Pancreas (tissue), 10 donors: Measurements from ENCODE around the gene GSG1L2. TPM values are rescaled to one million over a fixed set of nuclear protein-coding genes. Genes with fewer than 3 reads are reported as not detected.

Experiments
- ATAC-seq, 4 donors: fragments of 200-7000 bp; cut with Tn5 transposase; one replicate each; pipeline versions ENCODE4 v1.8.0 to v1.9.1; 2020; ENCODE audit warnings: mild to moderate bottlenecking in 4 of 4, moderate library complexity in 4 of 4
- DNase-seq, 6 donors: peaks; one replicate each; pipeline ENCODE4 v3.0.0-alpha.2; 2020
- FAIRE-seq: peaks from 2 replicates; lab custom pipeline; 2012; peaks lifted over from hg19 to GRCh38; lab: Jason Lieb, UNC
- H3K27ac ChIP-seq, 4 donors: fragments of 200-600 bp; sonication (generic); 1 replicate in 3 of 4; 2 replicates in 1 of 4; pipeline versions ENCODE4 v1.5.0 to v1.8.0; 2020
- H3K27me3 ChIP-seq, 4 donors: fragments of 200-600 bp; one replicate each; pipeline ENCODE4 v1.8.0; 2021
- H3K36me3 ChIP-seq, 3 donors: fragments of 200-600 bp; sonication (generic) in 1 of 3; one replicate each; pipeline versions ENCODE4 v1.5.0 to v1.8.0; 2020 to 2021
- H3K4me1 ChIP-seq, 3 donors: fragments of 200-600 bp; one replicate each; pipeline ENCODE4 v1.8.0; 2021
- H3K4me3 ChIP-seq, 4 donors: fragments of 200-600 bp; sonication (generic) in 2 of 4; one replicate each; pipeline versions ENCODE4 v1.5.0 to v1.8.0; 2020 to 2021
- H3K9me3 ChIP-seq, 4 donors: fragments of 200-600 bp; one replicate each; pipeline ENCODE4 v1.8.0; 2021
- CTCF ChIP-seq, 4 donors: fragments of 200-600 bp; sonication (generic) in 3 of 4; IDR thresholded peaks; one replicate each; pipeline versions ENCODE4 v1.5.0 to v1.8.0; 2021; ENCODE audit warnings: antibody characterized with exemption in 4 of 4
- WGBS, 2 donors: extraction: QIAGEN DNeasy Blood & Tissue Kit; methylation state at CpG; one replicate each; pipeline ENCODE4 v1.1.7; 2013; 5-methylcytosine and 5-hydroxymethylcytosine counted together
- intact Hi-C, 3 donors: fragments of 100-400 bp; cut with DNase I; formaldehyde crosslinking; loops; one replicate each; pipeline versions ENCODE4 v1.11.1 to v1.14.2; 2022
- polyA plus RNA-seq, 2 donors: library from polyadenylated mRNA; stranded (reverse); fragments of 200-250 nt; gene quantifications; one replicate each; pipeline ENCODE4 v1.2.3, GENCODE V29; 2013
- total RNA-seq, 6 donors: library from RNA; stranded (reverse); fragmentation: NEBNext Ultra II Directional in 4 of 6; extraction: Animal tissue kit (Norgen Biotek cat#: 25700) in 4 of 6; gene quantifications; one replicate each; pipeline versions ENCODE4 v1.2.1 to v1.2.4, GENCODE V29; 2021 to 2023
- donor health status: healthy with polysubstance abuse.
- donor health status: DM: no; HTN: no; CAD: no; lungs with moderate emphysema.
- donor health status: DM: no; HTN: no; CAD: no.
- donor health status: control.
- donor health status: control.
- donor health status: Bipolar disorder and iron deficiency.
- donor health status: DM: yes; HTN: yes; CAD: no.
- donor health status: DM: no; HTN: no; CAD: no.
- donor health status: DM: no; HTN: no; CAD: no.
- donor health status: DM: yes; HTN: yes; CAD: no.

The GSG1L2 gene
- total and polyA plus RNA-seq, 8 donors: not detected

GRCh38 chr17:9860851-9861250 lies 39.0 kb upstream of the GSG1L2 start:
- no peak overlapping the region for H3K27ac ChIP-seq
- intact Hi-C loops: no loop called here

GRCh38 chr17:9859781-9860180 lies 37.9 kb upstream of the GSG1L2 start:
- WGBS, 2 donors: 72 to 78% methylated on average over 5 of the region's 5 CpGs
- Histone ChIP-seq H3K4me1 (no peaks in the 10 kb centered on the region), H3K4me3 (no peak overlapping the region), H3K9me3 (no peaks in the 10 kb centered on the region), H3K36me3 (no peaks in the 10 kb centered on the region), H3K27ac (no peak overlapping the region), H3K27me3 (no peaks in the 10 kb centered on the region)
- no peak for ATAC-seq
- intact Hi-C loops: no loop called here
- no peak for FAIRE-seq
- DNase-seq: no peak
- no peak for TF ChIP-seq CTCF (IDR thresholded peaks at IDR 0.05)

More at GRCh38 chr17:9860851-9861250, 39.0 kb upstream of the GSG1L2 start:
- Histone ChIP-seq H3K4me1 (no peaks in the 10 kb centered on the region), H3K27me3 (no peaks in the 10 kb centered on the region), H3K4me3 (no peak overlapping the region), H3K36me3 (no peaks in the 10 kb centered on the region), H3K9me3 (no peaks in the 10 kb centered on the region)
- ATAC-seq (no peak), FAIRE-seq (no peak), DNase-seq (no peak)
- no peak for TF ChIP-seq CTCF (IDR thresholded peaks at IDR 0.05)
- 58 to 81% methylated on average over 7 of the region's 7 CpGs for WGBS, 2 donors

- Histone ChIP-seq H3K27me3 (no peaks in the 10 kb centered on the region), H3K36me3 (no peaks in the 10 kb centered on the region), H3K9me3 (no peaks in the 10 kb centered on the region), H3K27ac (no peak overlapping the region), H3K4me3 (no peak overlapping the region), H3K4me1 (no peaks in the 10 kb centered on the region)
- WGBS, 2 donors: 60 to 77% methylated on average over 4 of the region's 4 CpGs
- intact Hi-C loops: no loop called here
- FAIRE-seq (no peak), ATAC-seq (no peak), DNase-seq (no peak)
- no peak for TF ChIP-seq CTCF (IDR thresholded peaks at IDR 0.05)
These were observed 33.2 kb upstream of the GSG1L2 start for GRCh38 chr17:9855036-9855435.

- no peaks in the 10 kb centered on the region for H3K9me3 ChIP-seq
- no peaks in the 10 kb centered on the region for H3K36me3 ChIP-seq
- ATAC-seq (no peak), FAIRE-seq (no peak), DNase-seq (no peak)
- no peak for TF ChIP-seq CTCF (IDR thresholded peaks at IDR 0.05)
- no peaks in the 10 kb centered on the region for H3K27me3 ChIP-seq
- no peaks in the 10 kb centered on the region for H3K4me1 ChIP-seq
- 56 to 59% methylated on average over 5 of the region's 5 CpGs for WGBS, 2 donors
- intact Hi-C loops: no loop called here
- no peak overlapping the region for H3K27ac ChIP-seq
- H3K4me3 ChIP-seq: no peak overlapping the region
These were observed 32.4 kb upstream of the GSG1L2 start for GRCh38 chr17:9854255-9854654.

GRCh38 chr17:9850151-9850550 lies 28.3 kb upstream of the GSG1L2 start:
- no peak for ATAC-seq
- FAIRE-seq: no peak
- Histone ChIP-seq H3K27me3 (no peaks in the 10 kb centered on the region), H3K27ac (no peak overlapping the region), H3K4me3 (no peak overlapping the region), H3K36me3 (no peaks in the 10 kb centered on the region), H3K4me1 (no peaks in the 10 kb centered on the region), H3K9me3 (no peaks in the 10 kb centered on the region)
- intact Hi-C loops: no loop called here
- WGBS, 2 donors: 33 to 48% methylated on average over 5 of the region's 5 CpGs
- DNase-seq: no peak
- no peak for TF ChIP-seq CTCF (IDR thresholded peaks at IDR 0.05)
